Calu3 (cell line): ENCODE measurements around the gene FKBP3. TPM values are rescaled to one million over a fixed set of nuclear protein-coding genes. Genes with fewer than 3 reads are reported as not detected.
A peak's percentile ranks its signal among the peaks of the same experiment; 100 is the strongest.

Experiments
- Bru-seq: library from RNA; stranded (reverse); fragments of 400-500 nt; gene quantifications from one replicate; lab custom pipeline; 2021; lab: Mats Ljungman, UMichigan
- BruChase-seq, 2 experiments: library from RNA; stranded (reverse); fragments of 400-500 nt; gene quantifications; one replicate each; lab custom pipeline; 2021; lab: Mats Ljungman, UMichigan
- BruUV-seq: library from RNA; stranded (reverse); fragments of 400-500 nt; replicated peaks from 2 replicates; lab custom pipeline; 2021; lab: Mats Ljungman, UMichigan
- CTCF ChIA-PET: fragments of 300-600 bp; sonication (Branson Sonifier 250); formaldehyde crosslinking; loops from one replicate; lab custom pipeline; 2022; ENCODE audit warnings: antibody characterized with exemption; lab: Charles Lee
- DNase-seq: peaks from one replicate; pipeline ENCODE4 v3.0.0; 2022
- H3K27ac Mint-ChIP-seq: one replicate; pipeline ENCODE4 v1.8.0; 2022; ENCODE audit warnings: mixed read lengths; ENCODE audit not compliant: unreplicated experiment
- H3K27me3 Mint-ChIP-seq: one replicate; pipeline ENCODE4 v1.8.0; 2022; ENCODE audit warnings: mixed read lengths; ENCODE audit not compliant: unreplicated experiment
- H3K36me3 Mint-ChIP-seq: one replicate; pipeline ENCODE4 v1.8.0; 2022; ENCODE audit warnings: mild to moderate bottlenecking, moderate library complexity, mixed read lengths; ENCODE audit not compliant: insufficient read depth, unreplicated experiment
- H3K4me1 Mint-ChIP-seq: one replicate; pipeline ENCODE4 v1.8.0; 2022; ENCODE audit warnings: mild to moderate bottlenecking, low read depth, mixed read lengths; ENCODE audit not compliant: unreplicated experiment
- H3K4me3 Mint-ChIP-seq: one replicate; pipeline ENCODE4 v1.8.0; 2022; ENCODE audit warnings: mild to moderate bottlenecking, low read depth, moderate library complexity, mixed read lengths; ENCODE audit not compliant: unreplicated experiment
- H3K9me3 Mint-ChIP-seq: one replicate; pipeline ENCODE4 v1.8.0; 2022; ENCODE audit warnings: low read depth, mixed read lengths; ENCODE audit not compliant: unreplicated experiment
- CTCF ChIP-seq: fragments of 200-600 bp; IDR thresholded peaks from one replicate; pipeline ENCODE4 v1.8.0; 2022; ENCODE audit warnings: antibody characterized with exemption; ENCODE audit not compliant: unreplicated experiment
- intact Hi-C: fragments of 100-400 bp; cut with micrococcal nuclease; formaldehyde crosslinking; loops from one replicate; pipeline ENCODE4 v1.10.0; 2022; ENCODE audit not compliant: unreplicated experiment
- long read RNA-seq: library from polyadenylated mRNA; stranded (forward); transcript quantifications from one replicate; pipeline ENCODE4 v2.0.0, GENCODE V29; 2022
- total RNA-seq: library from RNA; stranded (reverse); gene quantifications from 2 replicates; pipeline ENCODE4 v1.2.3, GENCODE V29; 2022

The FKBP3 gene
- 68.9 and 72.8 TPM in 2 replicates for total RNA-seq
- percentile 78 among the genes with signal in this experiment for Bru-seq, nascent RNA
- BruChase-seq, experiment 1, labeled RNA remaining after a 6-hour chase, result percentile 87 among the genes with signal in this experiment
- percentile 87 among the genes with signal in this experiment for BruChase-seq, experiment 2, labeled RNA remaining after a 2-hour chase
- long read RNA-seq, transcript FKBP3-202 (7 exons, 1,346 nt), result major isoform, 202 of 224 reads
- long read RNA-seq, partial matches to known transcripts, result 7 of 224 reads
- long read RNA-seq, other reads (novel, unspliced or antisense), result 15 of 224 reads

GRCh38 chr14:45134051-45134958 lies at the start of gene FKBP3:
TSS of gene FKBP3 (minus strand) at chr14:45134481. CDS start at chr14:45134456, 25 bp downstream.
- peak within 1 kb of the TSS; percentile 93 for H3K27ac Mint-ChIP-seq
- DNase-seq, result peak; percentile 92
- no peaks in the 10 kb centered on the region for H3K9me3 Mint-ChIP-seq
- CTCF ChIA-PET, result no interaction called here
- peaks cover 16% of the 10 kb centered on the region for H3K4me1 Mint-ChIP-seq
- H3K36me3 Mint-ChIP-seq, result peaks cover 35% of the 10 kb centered on the region
- no peak for TF ChIP-seq CTCF
- no peaks in the 10 kb centered on the region for H3K27me3 Mint-ChIP-seq
- H3K4me3 Mint-ChIP-seq, result peak within 1 kb of the TSS; percentile 96
- intact Hi-C loops, result loop anchor here (2.0 to 5.0 kb wide), 3 partner anchors 118 to 222 kb away; partner anchors contain the start of genes KLHL28 and MIS18BP1
- BruUV-seq, result no TSS peak

GRCh38 chr14:45181806-45182205 lies 47.5 kb upstream of the FKBP3 start:
- intact Hi-C loops, result no loop called here
- no peak for TF ChIP-seq CTCF
- CTCF ChIA-PET, result no interaction called here
- H3K4me3 Mint-ChIP-seq, result no peak overlapping the region
- H3K27me3 Mint-ChIP-seq, result no peaks in the 10 kb centered on the region
- no TSS peak for BruUV-seq
- no peak overlapping the region for H3K27ac Mint-ChIP-seq
- no peaks in the 10 kb centered on the region for H3K36me3 Mint-ChIP-seq
- H3K9me3 Mint-ChIP-seq, result no peaks in the 10 kb centered on the region
- DNase-seq, result no peak
- H3K4me1 Mint-ChIP-seq, result peaks cover 9% of the 10 kb centered on the region

- Mint-ChIP-seq H3K4me3 (no peak overlapping the region), H3K27me3 (no peaks in the 10 kb centered on the region), H3K36me3 (no peaks in the 10 kb centered on the region), H3K27ac (no peak overlapping the region), H3K4me1 (peaks cover 9% of the 10 kb centered on the region), H3K9me3 (no peaks in the 10 kb centered on the region)
- TF ChIP-seq CTCF, result no peak
- no TSS peak for BruUV-seq
- no peak for DNase-seq
- CTCF ChIA-PET, result no interaction called here
- intact Hi-C loops, result no loop called here
These were observed 47.0 kb upstream of the FKBP3 start for GRCh38 chr14:45181329-45181728.

GRCh38 chr14:45177076-45177475 lies 42.8 kb upstream of the FKBP3 start:
- H3K27me3 Mint-ChIP-seq, result no peaks in the 10 kb centered on the region
- intact Hi-C loops, result no loop called here
- DNase-seq, result no peak
- no peak overlapping the region for H3K4me3 Mint-ChIP-seq
- H3K27ac Mint-ChIP-seq, result no peak overlapping the region
- no peak for TF ChIP-seq CTCF
- CTCF ChIA-PET, result no interaction called here
- no peaks in the 10 kb centered on the region for H3K36me3 Mint-ChIP-seq
- no peaks in the 10 kb centered on the region for H3K9me3 Mint-ChIP-seq
- no TSS peak for BruUV-seq
- H3K4me1 Mint-ChIP-seq, result peaks cover 3% of the 10 kb centered on the region
